H1 (cell line): ENCODE measurements around the gene WDR27.

ENCODE experiments used
- ASH2L ChIP-seq: fragments of 200-600, 300-600 bp; sonication (generic); IDR thresholded peaks from one replicate; pipeline ENCODE4 v1.7.1; 2017; ENCODE audit warnings: low read length
- CTCF ChIP-seq, 3 experiments: IDR thresholded peaks; 1 replicate in 2 of 3; 2 replicates in 1 of 3; pipeline versions ENCODE4 v1.5.1 to v1.6.1; 2011; ENCODE audit warnings: low read length in 3 of 3, mild to moderate bottlenecking in 3 of 3, inconsistent platforms in 2 of 3, low read depth in 1 of 3, moderate library complexity in 1 of 3; ENCODE audit not compliant: insufficient read depth in 1 of 3; ENCODE audit errors: control extremely low read depth in 1 of 3
- EGR1 ChIP-seq: IDR thresholded peaks from 2 replicates; pipeline ENCODE4 v1.6.1; 2011; ENCODE audit warnings: low read depth, low read length, borderline replicate concordance
- FOSL1 ChIP-seq: IDR thresholded peaks from 2 replicates; pipeline ENCODE4 v1.6.1; 2011; ENCODE audit warnings: mild to moderate bottlenecking, low read depth, low read length, moderate library complexity; ENCODE audit not compliant: insufficient read depth
- PHF8 ChIP-seq: fragments of 200-600 bp; sonication (generic); conservative IDR thresholded peaks from 2 replicates; pipeline ENCODE4 v1.7.1; 2012; ENCODE audit warnings: low read depth, mild to moderate bottlenecking, inconsistent platforms, low read length, moderate library complexity
- POLR2A ChIP-seq, 2 experiments: IDR thresholded peaks; 1 replicate in 1 of 2; 2 replicates in 1 of 2; pipeline ENCODE4 v1.6.1; 2011; ENCODE audit warnings: low read depth in 2 of 2, low read length in 2 of 2, mild to moderate bottlenecking in 2 of 2; ENCODE audit errors: control extremely low read depth in 1 of 2
- POLR2AphosphoS5 ChIP-seq: IDR thresholded peaks from 2 replicates; pipeline ENCODE4 v1.6.1; 2011; ENCODE audit warnings: low read depth, low read length
- SUZ12 ChIP-seq: fragments of 200-600 bp; sonication (generic); IDR thresholded peaks from 2 replicates; pipeline ENCODE4 v1.6.1; 2012; ENCODE audit warnings: mild to moderate bottlenecking, inconsistent platforms, low read length, moderate library complexity, mixed read lengths
- TCF12 ChIP-seq: IDR thresholded peaks from 2 replicates; pipeline ENCODE4 v1.6.1; 2011; ENCODE audit warnings: low read depth, mild to moderate bottlenecking, low read length
- TF ChIP-seq, protein P1 (sequence below): IDR thresholded peaks from 2 replicates; pipeline ENCODE4 v1.6.1; 2012; ENCODE audit warnings: inconsistent platforms

DNA sequence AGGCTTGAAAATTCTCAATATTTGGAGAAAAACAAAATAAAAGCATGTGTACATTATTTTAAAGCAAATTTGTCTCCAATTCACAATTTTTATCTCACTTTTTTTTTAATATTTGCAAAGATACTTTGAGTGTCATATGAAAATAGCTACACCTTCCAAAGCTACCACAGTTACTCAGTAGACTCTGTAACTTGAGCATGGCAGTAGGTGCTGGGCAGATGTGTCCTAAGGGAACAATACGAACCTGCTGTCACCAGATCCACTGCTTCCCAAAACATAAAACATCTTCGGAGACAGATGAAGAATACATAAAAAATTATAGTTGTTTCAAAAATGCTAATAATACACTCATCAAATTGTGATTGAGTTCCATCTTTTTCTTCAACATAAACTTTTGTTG is 10.6 kb downstream of the WDR27 start:
- no peak for TF ChIP-seq CTCF (IDR thresholded peaks at IDR 0.05; ENCODE audit: control extremely low read depth in 1 of 3, insufficient read depth in 1 of 3, low read depth in 1 of 3, low read length in 3 of 3)
- no peak for TF ChIP-seq EGR1
- no peak for TF ChIP-seq TCF12
- no peak for TF ChIP-seq PHF8
- no peak for TF ChIP-seq POLR2AphosphoS5
- TF ChIP-seq POLR2A (IDR thresholded peaks at IDR 0.05; ENCODE audit: control extremely low read depth in 1 of 2, low read depth in 2 of 2, low read length in 2 of 2) = no peak
- TF ChIP-seq FOSL1 = no peak
- TF ChIP-seq SUZ12 = no peak
- no peak for TF ChIP-seq ASH2L
- TF ChIP-seq, protein P1, sequence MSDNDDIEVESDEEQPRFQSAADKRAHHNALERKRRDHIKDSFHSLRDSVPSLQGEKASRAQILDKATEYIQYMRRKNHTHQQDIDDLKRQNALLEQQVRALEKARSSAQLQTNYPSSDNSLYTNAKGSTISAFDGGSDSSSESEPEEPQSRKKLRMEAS = no peak
